ENCODE data around the gene RFX3.

RFX3 gene

DNA sequence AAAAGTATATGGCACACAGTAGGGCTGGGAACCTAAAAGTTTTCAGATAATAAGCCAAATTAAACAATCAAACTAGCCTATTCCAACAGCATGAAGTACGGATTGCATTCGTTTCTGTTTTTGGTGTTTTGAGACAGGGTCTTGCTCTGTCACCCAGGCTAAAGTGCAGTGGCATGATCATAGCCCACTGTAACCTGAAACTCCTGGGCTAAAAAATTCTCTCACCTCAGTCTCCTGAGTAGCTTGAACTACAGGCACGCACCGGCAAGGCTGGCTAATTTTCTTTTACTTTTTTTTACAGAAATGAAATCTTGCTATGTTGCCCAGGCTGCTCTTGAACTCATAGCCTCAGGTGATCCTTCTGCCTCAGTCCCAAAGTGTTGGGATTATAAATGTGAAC is 5.2 kb downstream of the RFX3 start:
- peaks cover 60% of the 10 kb centered on the region for H3K79me2 ChIP-seq (ENCODE audit: insufficient read depth, low read length)
- H3K27me3 ChIP-seq (ENCODE audit: low read length) = no peaks in the 10 kb centered on the region
- peaks cover 13% of the 10 kb centered on the region for H3K36me3 ChIP-seq (ENCODE audit: low read length)
- no peak overlapping the region for H2AFZ ChIP-seq (ENCODE audit: low read depth, low read length, severe bottlenecking)
- H3K9me2 ChIP-seq (replicated peaks; ENCODE audit: insufficient read depth, low read length) = no peaks in the 10 kb centered on the region
- no peak overlapping the region for H3K9ac ChIP-seq (ENCODE audit: low read length)
- no peaks in the 10 kb centered on the region for H3K9me3 ChIP-seq (ENCODE audit: insufficient read depth, low read length)
- H3F3A ChIP-seq (ENCODE audit: insufficient read depth) = peaks cover 8% of the 10 kb centered on the region; the same call in 1 of the 2 replicates
- no peak overlapping the region for H3K4me3 ChIP-seq (ENCODE audit: insufficient read depth, low read length, poor library complexity, severe bottlenecking)
- TF ChIP-seq, protein P1, sequence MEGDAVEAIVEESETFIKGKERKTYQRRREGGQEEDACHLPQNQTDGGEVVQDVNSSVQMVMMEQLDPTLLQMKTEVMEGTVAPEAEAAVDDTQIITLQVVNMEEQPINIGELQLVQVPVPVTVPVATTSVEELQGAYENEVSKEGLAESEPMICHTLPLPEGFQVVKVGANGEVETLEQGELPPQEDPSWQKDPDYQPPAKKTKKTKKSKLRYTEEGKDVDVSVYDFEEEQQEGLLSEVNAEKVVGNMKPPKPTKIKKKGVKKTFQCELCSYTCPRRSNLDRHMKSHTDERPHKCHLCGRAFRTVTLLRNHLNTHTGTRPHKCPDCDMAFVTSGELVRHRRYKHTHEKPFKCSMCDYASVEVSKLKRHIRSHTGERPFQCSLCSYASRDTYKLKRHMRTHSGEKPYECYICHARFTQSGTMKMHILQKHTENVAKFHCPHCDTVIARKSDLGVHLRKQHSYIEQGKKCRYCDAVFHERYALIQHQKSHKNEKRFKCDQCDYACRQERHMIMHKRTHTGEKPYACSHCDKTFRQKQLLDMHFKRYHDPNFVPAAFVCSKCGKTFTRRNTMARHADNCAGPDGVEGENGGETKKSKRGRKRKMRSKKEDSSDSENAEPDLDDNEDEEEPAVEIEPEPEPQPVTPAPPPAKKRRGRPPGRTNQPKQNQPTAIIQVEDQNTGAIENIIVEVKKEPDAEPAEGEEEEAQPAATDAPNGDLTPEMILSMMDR (IDR thresholded peaks at IDR 0.05; ENCODE audit: insufficient read depth, low read length, poor library complexity, severe bottlenecking) = no peak
- TF ChIP-seq EZH2phosphoT487 (conservative IDR thresholded peaks at IDR 0.05; ENCODE audit: low read length) = no peak
- H3K27ac ChIP-seq (ENCODE audit: low read depth, low read length) = no peak overlapping the region
- no peaks in the 10 kb centered on the region; the same call in 1 of the 2 replicates for H4K20me1 ChIP-seq (ENCODE audit: low read depth, low read length)
- H3K4me2 ChIP-seq (ENCODE audit: low read depth, low read length, poor library complexity, severe bottlenecking) = no peak overlapping the region

DNA sequence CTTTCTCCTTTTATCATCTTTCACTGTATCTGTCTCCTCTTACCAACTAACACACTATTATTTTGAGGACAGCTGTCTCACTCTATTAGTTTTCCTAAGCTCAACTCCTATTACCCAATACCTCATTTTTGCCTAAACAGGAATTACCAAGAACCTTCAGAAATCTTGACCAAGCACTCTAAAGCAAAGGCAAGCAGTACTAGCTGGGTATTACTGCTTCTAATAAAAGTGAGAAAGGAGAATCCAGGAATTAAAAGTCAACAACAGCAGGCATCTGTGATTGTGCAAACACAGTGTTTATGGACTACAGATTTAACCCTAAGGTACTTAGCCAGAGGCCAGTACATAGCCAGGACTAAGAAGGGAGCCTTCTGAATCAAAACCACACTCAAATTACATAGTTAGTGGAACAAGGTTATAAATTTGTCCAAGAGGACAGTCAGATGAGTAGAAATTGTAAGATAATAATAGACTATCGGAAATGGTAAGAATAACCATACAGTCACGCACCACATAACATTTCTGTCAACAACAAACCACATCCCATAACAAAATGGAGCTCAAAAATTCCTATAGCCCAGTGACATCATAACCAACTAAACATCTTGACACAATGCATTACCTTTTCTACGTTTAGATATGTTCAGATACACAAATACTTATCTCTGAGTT is 8.3 kb downstream of the RFX3 start:
- no peak for TF ChIP-seq EZH2phosphoT487 (conservative IDR thresholded peaks at IDR 0.05; ENCODE audit: low read length)
- TF ChIP-seq, protein P1 (IDR thresholded peaks at IDR 0.05; ENCODE audit: insufficient read depth, low read length, poor library complexity, severe bottlenecking) = no peak
- Histone ChIP-seq H3K79me2 (ENCODE audit: insufficient read depth, low read length) (peaks cover 43% of the 10 kb centered on the region), H2AFZ (ENCODE audit: low read depth, low read length, severe bottlenecking) (no peak overlapping the region), H3K36me3 (ENCODE audit: low read length) (peaks cover 3% of the 10 kb centered on the region; the same call in 1 of the 2 replicates), H3K9ac (ENCODE audit: low read length) (no peak overlapping the region), H3F3A (ENCODE audit: insufficient read depth) (peaks cover 3% of the 10 kb centered on the region; the same call in 1 of the 2 replicates), H3K27me3 (ENCODE audit: low read length) (no peaks in the 10 kb centered on the region), H4K20me1 (ENCODE audit: low read depth, low read length) (no peaks in the 10 kb centered on the region; the same call in 1 of the 2 replicates), H3K4me3 (ENCODE audit: insufficient read depth, low read length, poor library complexity, severe bottlenecking) (no peak overlapping the region), H3K4me2 (ENCODE audit: low read depth, low read length, poor library complexity, severe bottlenecking) (no peak overlapping the region), H3K9me2 (replicated peaks; ENCODE audit: insufficient read depth, low read length) (no peaks in the 10 kb centered on the region), H3K27ac (ENCODE audit: low read depth, low read length) (no peak overlapping the region), H3K9me3 (ENCODE audit: insufficient read depth, low read length) (no peaks in the 10 kb centered on the region)

DNA sequence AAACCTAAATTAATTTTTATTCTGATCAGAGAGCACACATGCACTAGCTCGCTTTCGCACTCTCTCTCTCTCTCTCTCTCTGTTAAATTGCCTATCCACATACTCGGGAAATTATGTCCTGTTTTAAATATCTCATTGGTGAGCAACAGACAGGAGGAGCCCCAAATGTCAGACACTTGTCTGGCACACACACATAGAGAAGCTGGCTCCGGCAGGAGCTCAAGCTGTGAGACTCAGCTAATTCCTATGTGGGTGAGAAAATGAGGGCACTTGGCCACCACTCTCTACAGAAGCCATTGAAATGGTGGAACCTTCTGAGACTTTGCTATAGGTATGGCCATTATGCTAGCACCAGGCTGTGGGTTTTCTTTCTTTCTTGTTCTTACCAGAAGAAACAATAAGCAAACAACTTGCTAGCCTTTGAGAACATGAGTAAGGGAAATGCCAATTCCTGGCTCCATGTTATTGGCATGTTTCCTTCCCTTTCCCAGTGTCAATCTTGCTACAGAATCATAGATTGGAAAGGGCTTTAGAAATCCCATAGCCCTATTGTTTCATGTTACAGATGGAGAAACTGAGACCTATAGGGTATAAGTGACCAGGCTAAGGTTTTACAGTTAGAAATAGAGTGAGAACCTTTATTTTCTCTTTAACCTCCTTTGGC is 9.0 kb downstream of the RFX3 start:
- H3K4me3 ChIP-seq (ENCODE audit: insufficient read depth, low read length, poor library complexity, severe bottlenecking) = no peak overlapping the region
- no peaks in the 10 kb centered on the region; the same call in 1 of the 2 replicates for H4K20me1 ChIP-seq (ENCODE audit: low read depth, low read length)
- H3K9me3 ChIP-seq (ENCODE audit: insufficient read depth, low read length) = no peaks in the 10 kb centered on the region
- no peak overlapping the region for H2AFZ ChIP-seq (ENCODE audit: low read depth, low read length, severe bottlenecking)
- no peaks in the 10 kb centered on the region for H3K27me3 ChIP-seq (ENCODE audit: low read length)
- peaks cover 3% of the 10 kb centered on the region; the same call in 1 of the 2 replicates for H3F3A ChIP-seq (ENCODE audit: insufficient read depth)
- no peak overlapping the region for H3K9ac ChIP-seq (ENCODE audit: low read length)
- H3K4me2 ChIP-seq (ENCODE audit: low read depth, low read length, poor library complexity, severe bottlenecking) = no peak overlapping the region
- TF ChIP-seq, protein P1 (IDR thresholded peaks at IDR 0.05; ENCODE audit: insufficient read depth, low read length, poor library complexity, severe bottlenecking) = no peak
- TF ChIP-seq EZH2phosphoT487 (conservative IDR thresholded peaks at IDR 0.05; ENCODE audit: low read length) = no peak
- peaks cover 41% of the 10 kb centered on the region for H3K79me2 ChIP-seq (ENCODE audit: insufficient read depth, low read length)
- H3K36me3 ChIP-seq (ENCODE audit: low read length) = peaks cover 3% of the 10 kb centered on the region; the same call in 1 of the 2 replicates
- no peaks in the 10 kb centered on the region for H3K9me2 ChIP-seq (replicated peaks; ENCODE audit: insufficient read depth, low read length)
- H3K27ac ChIP-seq (ENCODE audit: low read depth, low read length) = no peak overlapping the region

Measured in SU-DHL-6 (cell line).